GM12801 (cell line): Measurements from ENCODE around the gene ZNF346.

ENCODE experiments used
- CTCF ChIP-seq: IDR thresholded peaks from one replicate; pipeline ENCODE4 v1.5.1; 2011; ENCODE audit warnings: control low read depth; ENCODE audit not compliant: insufficient read length; ENCODE audit errors: extremely low read depth

The ZNF346 gene

GRCh38 chr5:177065491-177065890 lies 43.0 kb downstream of the ZNF346 start:
- TF ChIP-seq CTCF = no peak

- TF ChIP-seq CTCF = no peak
These were observed 43.7 kb downstream of the ZNF346 start for GRCh38 chr5:177066224-177066623.

- no peak for TF ChIP-seq CTCF
These were observed 45.0 kb downstream of the ZNF346 start for GRCh38 chr5:177067503-177067902.

GRCh38 chr5:177070536-177071191 lies 48.2 kb downstream of the ZNF346 start:
- no peak for TF ChIP-seq CTCF

- TF ChIP-seq CTCF = peak; percentile 53
These were observed 49.3 kb downstream of the ZNF346 start for GRCh38 chr5:177071666-177072385.

GRCh38 chr5:177077335-177077734 lies 54.8 kb downstream of the ZNF346 start:
- no peak for TF ChIP-seq CTCF

GRCh38 chr5:177079606-177080005 lies 57.1 kb downstream of the ZNF346 start:
- TF ChIP-seq CTCF = no peak
